SH-SY5Y (cell line): Measurements from ENCODE around the gene LCA5.

ENCODE experiments used
- GATA2 ChIP-seq: IDR thresholded peaks from 2 replicates; pipeline ENCODE4 v1.6.1; 2011; ENCODE audit warnings: mild to moderate bottlenecking, low read depth, low read length
- GATA3 ChIP-seq: IDR thresholded peaks from 2 replicates; pipeline ENCODE4 v1.6.1; 2011; ENCODE audit warnings: low read depth, mild to moderate bottlenecking, low read length, moderate library complexity

The LCA5 gene

DNA sequence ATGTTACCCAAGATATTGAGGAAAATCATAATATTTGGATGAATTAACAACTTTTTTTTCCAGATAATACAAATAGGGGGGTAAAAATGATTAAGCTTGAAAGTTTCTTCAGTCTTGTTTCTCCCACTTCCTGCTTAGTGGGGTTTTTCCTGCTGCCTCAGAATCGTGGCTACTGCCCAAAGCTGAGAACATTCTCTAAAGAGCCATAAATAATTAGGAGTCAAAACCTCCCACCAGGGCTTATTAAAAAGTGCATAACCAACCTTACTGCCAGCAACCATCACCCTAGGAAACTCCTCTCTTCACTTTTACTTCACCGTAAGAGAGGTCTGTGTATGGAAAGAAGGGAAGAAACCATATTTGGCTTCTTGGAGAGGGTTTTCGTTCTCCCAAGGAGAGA, 9.0 kb upstream of the LCA5 start:
- TF ChIP-seq GATA3, result no peak
- TF ChIP-seq GATA2, result no peak

DNA sequence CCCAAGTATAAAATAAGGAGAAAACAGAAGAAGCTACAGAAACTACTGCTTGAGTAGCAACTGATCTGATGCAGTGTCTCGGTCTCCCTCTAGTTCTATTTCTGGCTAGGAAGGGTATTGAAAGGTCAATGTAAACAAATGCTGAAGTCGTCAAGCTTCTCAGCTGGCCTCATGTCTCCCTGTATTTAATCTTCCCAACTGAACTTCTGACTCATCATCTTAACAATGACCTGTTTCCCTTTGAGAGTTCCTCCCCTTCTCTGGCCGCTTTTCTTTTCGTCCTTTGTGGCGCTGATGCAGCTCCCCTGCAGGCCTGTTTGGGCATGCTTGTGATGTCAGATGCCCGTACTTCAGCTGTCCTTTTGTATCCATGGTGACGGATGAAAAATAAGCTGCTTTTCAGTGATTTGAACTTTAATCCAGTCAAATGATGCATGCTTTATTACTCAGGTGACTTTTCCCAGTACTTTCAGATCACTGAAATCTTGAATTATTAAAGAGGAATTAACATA, 7.8 kb upstream of the LCA5 start:
- no peak for TF ChIP-seq GATA2
- TF ChIP-seq GATA3, result no peak

DNA sequence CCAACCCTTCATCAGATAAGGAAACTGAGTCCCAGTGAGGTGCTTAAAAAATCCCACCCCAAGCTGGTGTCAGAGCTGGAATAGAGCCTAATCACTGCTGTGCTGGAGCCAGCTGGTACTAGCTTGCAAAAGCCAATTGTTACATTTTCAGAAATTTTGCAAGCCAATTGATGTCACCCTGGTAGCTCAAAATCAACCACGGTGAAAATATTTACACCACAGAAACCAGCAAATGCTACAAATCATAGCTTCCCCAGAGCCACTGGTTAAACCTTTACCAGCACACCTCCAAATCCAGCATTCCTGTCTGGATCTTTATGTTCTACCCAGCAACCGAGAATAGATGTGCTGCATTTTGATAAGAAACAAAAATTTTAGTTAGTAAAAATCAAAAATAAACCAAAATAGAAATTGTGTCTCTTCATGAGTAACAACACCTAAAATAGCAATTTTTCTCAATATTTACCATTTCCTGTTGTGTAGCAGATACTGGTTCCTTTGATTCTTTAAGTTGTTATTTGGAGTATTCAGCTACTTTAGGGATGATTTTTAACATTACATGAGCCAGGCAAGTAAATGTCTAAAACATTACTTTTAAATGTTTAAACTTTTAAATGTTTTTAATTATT, 7.2 kb upstream of the LCA5 start:
- TF ChIP-seq GATA2 (no peak), GATA3 (no peak)

DNA sequence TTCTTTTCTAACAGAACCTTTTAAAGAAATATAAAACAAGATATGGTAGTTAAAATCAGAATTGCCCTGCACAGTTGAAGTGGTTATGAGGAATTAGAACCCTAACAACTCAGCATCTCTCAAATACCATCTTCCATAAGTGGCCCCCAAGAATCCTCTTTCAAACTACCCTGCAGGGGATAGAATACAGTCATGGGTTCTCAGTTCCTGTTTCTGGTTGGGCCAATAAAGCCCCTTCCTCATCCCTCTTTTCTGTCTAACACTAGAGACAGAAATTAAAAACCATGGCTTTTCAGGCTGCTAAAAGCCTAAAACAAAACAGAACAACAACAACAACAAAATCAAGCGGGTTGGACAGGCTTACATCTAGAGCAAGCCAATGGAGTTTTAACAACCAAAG, 6.7 kb upstream of the LCA5 start:
- TF ChIP-seq GATA2 (no peak), GATA3 (no peak)

DNA sequence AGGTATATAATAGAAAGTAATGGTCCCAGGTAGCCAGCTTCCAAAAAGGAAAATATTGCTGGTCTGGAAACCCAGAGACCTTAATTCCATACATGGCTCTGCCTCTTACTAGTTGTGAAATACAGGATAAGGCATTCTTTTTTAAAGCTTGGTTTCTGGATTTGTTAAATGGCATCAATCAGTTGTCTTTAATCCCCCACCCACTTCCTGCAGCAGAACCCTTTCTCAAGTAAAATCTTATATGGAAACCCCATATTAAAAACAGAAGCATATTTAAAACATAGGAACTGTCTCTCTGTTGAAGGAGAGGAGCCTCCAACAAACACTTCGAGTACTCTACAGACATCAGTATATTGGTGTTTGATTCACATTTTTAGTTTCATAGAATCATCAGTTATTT, 6.2 kb upstream of the LCA5 start:
- no peak for TF ChIP-seq GATA3
- no peak for TF ChIP-seq GATA2

DNA sequence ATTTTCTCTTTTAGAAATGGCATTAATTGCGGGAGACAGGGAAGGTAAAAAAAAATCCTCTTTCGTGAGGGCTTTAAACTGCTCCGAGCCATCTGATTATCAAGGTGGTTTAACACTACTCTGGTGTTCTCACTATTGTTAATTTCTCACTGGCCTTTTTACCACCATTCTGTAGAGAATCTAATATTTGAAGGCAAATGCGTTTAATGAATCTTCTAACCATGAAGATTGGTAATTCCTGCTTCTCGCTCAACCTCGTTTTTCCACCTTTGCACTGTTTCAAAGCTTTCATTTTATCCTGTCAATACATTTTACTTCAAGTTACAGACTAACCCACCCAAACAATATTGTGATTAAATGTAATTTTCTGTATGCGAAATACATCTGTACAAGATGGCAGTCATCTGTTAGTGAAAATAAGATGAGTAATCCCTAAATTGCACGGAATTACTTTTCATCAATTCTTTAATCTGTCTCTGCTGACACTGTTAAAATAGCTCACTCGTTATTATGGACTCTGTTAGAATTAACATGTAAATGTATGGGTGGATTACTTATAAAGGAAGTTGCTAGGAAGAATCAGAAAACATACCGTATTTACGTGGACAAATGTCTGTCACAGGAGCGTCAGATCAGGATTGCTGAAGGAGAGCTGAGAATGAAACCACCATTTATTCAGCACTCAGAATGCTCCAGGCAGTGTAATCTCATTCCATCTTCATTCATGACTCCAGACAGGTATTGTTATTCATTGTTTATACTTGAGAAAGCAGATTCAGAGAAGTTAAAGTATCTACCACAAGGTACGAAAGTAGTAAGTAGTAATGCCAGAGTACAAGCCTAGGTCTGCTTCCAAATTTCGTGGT, 1.1 kb upstream of the LCA5 start:
- TF ChIP-seq GATA2 (no peak), GATA3 (no peak)

DNA sequence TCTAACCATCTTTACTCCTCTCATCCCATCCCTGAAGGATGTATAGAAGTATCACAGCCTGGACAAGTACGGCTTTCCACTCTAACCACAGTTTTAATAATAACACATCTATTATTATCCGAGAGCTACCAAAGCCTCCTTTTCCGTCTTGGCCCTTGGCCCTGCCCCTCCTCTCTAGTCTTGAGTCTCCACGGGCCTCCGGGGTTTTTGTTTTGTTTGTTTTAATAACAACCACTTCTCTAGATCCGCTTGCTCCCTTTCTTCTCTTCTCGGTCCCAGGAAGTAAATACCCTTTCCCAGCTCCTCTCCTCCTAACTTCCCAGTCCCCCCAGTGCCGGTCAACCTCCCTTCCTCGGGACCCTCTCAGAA, 661 bp downstream of the LCA5 start:
- no peak for TF ChIP-seq GATA2
- TF ChIP-seq GATA3, result no peak

DNA sequence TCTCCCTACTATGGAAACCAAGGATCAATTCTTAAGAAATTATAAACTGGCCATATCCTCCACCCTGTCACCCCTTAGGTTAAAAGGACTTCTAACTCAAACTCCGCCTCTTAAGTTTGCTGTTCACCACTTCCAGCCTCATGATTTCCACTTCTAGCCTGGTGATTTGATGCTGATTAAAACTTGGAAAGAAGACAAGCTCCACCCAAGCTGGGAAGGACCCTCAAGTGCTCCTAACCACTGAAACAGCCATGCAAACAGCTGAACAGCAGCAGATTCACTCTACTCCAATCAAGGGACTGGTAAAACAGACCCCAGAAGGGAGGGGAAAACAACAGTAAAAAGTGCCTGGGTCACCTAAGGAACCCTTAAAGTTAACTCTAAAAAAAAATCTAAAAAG, 10.3 kb downstream of the LCA5 start:
- no peak for TF ChIP-seq GATA3
- no peak for TF ChIP-seq GATA2

DNA sequence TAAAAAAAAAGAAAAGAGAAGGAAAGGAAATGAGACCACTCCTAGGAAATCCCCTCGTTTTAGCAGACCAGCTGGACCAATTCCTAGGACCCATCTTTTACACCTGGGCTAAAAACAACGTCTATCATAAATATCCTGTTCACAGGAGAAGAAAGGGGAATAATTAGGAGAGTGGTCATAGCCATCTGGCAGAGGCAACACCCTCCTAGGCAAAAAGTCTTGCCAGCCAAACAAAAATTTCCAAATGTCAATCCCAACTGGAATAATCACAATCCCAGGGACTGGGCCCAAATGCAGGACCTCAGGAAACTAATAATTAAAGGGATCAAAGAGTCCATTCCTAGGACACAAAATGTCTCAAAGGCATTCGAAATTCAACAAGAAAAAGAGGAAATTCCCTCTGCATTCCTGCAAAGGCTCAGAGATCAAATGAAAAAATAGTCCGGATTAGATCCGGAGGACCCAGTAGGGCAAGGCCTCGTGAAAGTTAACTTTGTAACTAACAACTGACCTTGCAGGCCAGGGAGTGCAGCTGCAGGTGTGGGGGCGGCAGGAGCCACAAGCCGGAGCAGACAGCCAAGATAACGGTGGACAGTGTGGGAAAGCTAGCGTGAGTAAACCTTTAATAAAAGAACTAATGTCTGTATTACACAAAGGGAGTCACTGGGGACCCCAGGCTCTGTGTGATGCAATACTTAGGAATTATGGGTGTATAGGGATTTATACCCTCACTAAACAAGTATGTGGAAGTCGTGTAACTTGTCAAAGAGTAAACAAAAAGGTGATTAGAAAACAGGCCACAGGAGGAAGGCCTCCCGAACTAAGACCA, 11.7 kb downstream of the LCA5 start:
- TF ChIP-seq GATA3 (no peak), GATA2 (no peak)

DNA sequence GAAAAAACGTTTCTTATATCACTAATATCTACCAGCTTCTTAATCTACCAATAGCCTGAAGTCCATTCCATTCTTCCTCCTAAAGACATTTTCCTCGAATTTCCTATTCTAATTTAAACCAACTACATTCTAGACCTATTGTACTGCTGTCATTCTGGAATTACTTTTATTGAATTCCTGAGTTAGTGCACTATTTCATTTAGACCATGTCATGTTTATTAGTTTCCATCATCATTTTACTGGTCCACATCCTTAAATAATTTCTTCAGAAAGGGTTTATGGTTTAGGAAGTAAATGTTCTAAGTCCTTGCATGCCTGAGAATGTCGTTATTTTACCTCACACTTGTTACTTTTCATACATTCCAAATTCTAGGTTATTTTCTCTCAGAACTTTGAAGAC, 13.2 kb downstream of the LCA5 start:
- TF ChIP-seq GATA3 (no peak), GATA2 (no peak)

DNA sequence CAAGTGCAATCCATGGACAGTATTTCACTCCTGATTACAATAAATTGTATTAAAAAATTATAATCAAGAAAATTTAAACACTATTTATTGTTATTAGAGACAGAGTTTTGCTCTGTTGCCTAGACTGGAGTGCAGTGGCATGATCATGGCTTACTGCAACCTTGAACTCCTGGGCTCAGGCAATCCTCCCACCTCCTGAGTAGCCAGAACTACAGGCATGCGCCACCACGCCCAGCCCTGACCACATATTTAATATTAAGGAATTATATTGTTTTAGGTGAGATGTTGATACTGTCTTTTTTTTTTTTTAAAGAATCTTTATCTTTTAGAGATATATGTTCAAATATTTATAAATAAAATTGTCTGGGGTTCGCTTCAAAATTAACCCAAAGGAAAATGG, 14.6 kb downstream of the LCA5 start:
- TF ChIP-seq GATA3, result no peak
- no peak for TF ChIP-seq GATA2

DNA sequence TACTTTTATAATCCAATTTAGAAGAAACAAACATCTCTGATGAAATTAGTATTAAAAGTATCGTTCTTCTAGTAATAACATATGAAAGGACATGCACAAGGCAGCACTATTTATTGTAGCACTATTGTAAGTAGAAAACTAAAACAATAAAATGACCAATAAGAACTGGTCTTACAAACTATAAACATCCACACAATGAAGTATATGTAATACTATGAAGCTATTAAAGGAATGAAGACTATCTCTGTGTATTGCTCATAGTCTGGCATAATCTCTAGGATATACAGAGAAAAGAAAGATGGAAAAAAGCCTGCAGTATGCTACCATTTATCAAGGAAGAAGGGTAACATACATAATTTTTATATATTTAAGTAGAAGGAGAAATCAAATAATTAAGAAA, 16.7 kb downstream of the LCA5 start:
- TF ChIP-seq GATA3, result no peak

DNA sequence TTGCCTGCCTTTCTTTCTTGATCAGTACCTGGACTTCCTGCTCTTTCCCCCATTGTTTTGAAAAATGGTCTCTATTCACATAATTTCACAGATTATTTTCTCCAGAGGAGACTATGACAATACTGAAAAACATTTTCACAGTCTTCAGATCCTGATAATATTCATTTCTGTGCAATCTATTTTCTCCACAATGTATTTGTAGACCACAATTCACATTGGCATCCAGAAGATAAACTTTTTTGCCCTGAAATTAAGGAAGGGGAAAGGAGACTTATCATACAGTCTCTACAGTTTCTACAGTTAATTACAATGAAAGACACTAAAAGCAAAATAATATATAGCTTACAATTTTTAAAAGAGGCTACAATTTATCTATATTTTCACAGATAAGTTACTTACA, 18.4 kb downstream of the LCA5 start:
- TF ChIP-seq GATA2, result no peak
- TF ChIP-seq GATA3, result no peak

DNA sequence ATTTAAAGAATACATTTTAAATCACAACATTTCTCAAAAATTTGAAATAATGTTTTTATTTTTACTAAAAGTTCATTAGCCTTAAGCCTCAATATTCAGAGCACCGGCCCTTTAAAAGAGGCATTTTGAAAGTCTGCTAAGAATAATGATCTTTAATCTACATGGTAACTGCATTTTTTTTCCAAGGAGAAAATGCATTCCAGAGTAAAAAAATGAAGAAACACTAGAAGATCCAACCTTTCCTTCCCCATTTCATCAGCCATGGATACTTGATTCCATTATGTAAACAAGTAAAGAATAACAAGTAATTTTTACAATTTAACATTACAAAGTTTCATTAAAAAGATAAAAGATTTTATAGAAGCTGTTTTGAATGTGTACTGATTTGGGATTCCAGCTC, 21.8 kb downstream of the LCA5 start:
- TF ChIP-seq GATA2 (no peak), GATA3 (no peak)
